ENCODE measurements around the gene ZNF85. TPM values are rescaled to one million over a fixed set of nuclear protein-coding genes. Genes with fewer than 3 reads are reported as not detected.

Gene ZNF85
- polyA plus RNA-seq (2013, experiment 1 of 2) = 22.7 TPM
- polyA plus RNA-seq (2013, experiment 2 of 2) = 23.0 TPM

DNA sequence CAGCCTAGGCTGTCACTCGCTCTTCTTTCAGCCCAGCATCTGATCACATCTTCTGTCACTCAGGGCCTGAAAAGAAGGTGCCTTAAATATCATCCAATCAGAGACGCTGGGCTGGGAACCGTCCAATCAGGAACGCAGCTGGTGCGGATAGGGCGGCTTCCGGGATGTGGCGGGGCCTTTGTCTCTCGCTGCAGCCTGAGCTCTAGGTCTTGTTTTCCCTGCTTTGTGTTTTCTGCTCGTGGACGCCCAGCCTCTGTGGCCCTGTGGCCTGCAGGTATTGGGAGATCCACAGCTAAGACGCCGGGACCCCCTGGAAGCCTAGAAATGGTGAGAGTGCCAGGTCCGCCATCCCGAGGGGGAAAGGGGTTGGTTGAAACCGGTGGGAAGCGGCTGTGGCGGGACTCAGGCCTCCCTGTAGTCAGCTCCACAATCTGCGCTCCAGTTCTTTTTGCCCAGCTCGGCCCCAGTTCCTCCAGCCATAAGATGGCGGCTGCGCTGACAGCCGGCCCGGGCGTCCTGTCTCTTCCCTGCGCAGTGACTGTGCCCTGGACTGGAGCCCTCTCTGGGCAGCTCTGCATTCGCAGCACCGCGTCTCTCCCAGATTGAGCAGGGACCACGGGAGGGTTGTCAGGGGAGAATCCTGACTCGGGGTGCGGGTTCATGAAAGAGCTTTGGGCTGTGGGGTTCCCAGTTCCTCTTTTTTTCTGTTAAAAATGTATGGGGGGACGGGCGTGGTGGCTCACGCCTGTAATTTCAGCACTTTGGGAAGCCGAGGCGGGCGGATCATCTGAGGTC is at the start of gene ZNF85:
Gene ZNF85 (plus strand): TSS at position 175 of the 795 bp plus-strand sequence. CDS start 150 bp downstream, at position 325.
- Histone ChIP-seq H4K8ac (ENCODE audit: low read depth, low read length) (no peak within 1 kb of the TSS), H3K27ac (replicated peaks; ENCODE audit: low read length) (peak within 1 kb of the TSS; percentile 97), H3K36me3 (replicated peaks in 1 of 2; ENCODE audit: control insufficient read depth in 2 of 2, insufficient read depth in 2 of 2, low read length in 2 of 2) (peaks cover 1 to 38% of the 10 kb centered on the region in 2 donors), H3K23ac (ENCODE audit: low read depth, low read length, poor library complexity) (peak within 1 kb of the TSS; percentile 81), H3K9ac (ENCODE audit: low read depth, low read length, poor library complexity) (peak within 1 kb of the TSS; percentile 90), H3K18ac (ENCODE audit: low read length) (peak within 1 kb of the TSS; percentile 97), H3K14ac (ENCODE audit: low read length) (peak within 1 kb of the TSS; percentile 99), H3K4ac (ENCODE audit: low read length) (no peak within 1 kb of the TSS), H3K4me1 (ENCODE audit: control insufficient read depth in 2 of 2, insufficient read depth in 1 of 2, low read depth in 1 of 2, low read length in 2 of 2) (no peaks in the 10 kb centered on the region), H2AK5ac (ENCODE audit: low read depth, low read length) (peak within 1 kb of the TSS; percentile 19), H2BK12ac (ENCODE audit: low read length) (no peak within 1 kb of the TSS), H3K79me1 (ENCODE audit: low read depth, low read length) (peaks cover 2% of the 10 kb centered on the region), H3K4me3 (ENCODE audit: low read length in 2 of 2) (peak within 1 kb of the TSS; percentile 78 to 93), H2BK5ac (ENCODE audit: low read length) (peak within 1 kb of the TSS; percentile 96), H2BK120ac (ENCODE audit: low read depth, low read length) (no peak within 1 kb of the TSS), H2AFZ (ENCODE audit: low read length) (peak within 1 kb of the TSS; percentile 89), H3K9me3 (replicated peaks in 1 of 2; ENCODE audit: control insufficient read depth in 2 of 2, insufficient read depth in 1 of 2, low read depth in 1 of 2, low read length in 2 of 2) (peaks cover 0 to 39% of the 10 kb centered on the region in 2 donors), H2BK15ac (ENCODE audit: low read length) (peak within 1 kb of the TSS; percentile 49), H3K27me3 (ENCODE audit: control insufficient read depth in 3 of 3, insufficient read depth in 3 of 3, low read depth in 1 of 3, low read length in 3 of 3) (no peaks in the 10 kb centered on the region), H4K91ac (ENCODE audit: low read depth, low read length, poor library complexity) (no peak within 1 kb of the TSS), H3K4me2 (ENCODE audit: insufficient read depth, low read length, poor library complexity, severe bottlenecking) (peak within 1 kb of the TSS; percentile 47)
- DNase-seq (ENCODE audit: low spot score) = peak; percentile 94
- no CpG with 5 or more reads among the region's 38 CpGs for WGBS, 2 donors (ENCODE audit: extremely low coverage in 2 of 2, insufficient read length in 2 of 2, insufficient replicate concordance in 1 of 2)

DNA sequence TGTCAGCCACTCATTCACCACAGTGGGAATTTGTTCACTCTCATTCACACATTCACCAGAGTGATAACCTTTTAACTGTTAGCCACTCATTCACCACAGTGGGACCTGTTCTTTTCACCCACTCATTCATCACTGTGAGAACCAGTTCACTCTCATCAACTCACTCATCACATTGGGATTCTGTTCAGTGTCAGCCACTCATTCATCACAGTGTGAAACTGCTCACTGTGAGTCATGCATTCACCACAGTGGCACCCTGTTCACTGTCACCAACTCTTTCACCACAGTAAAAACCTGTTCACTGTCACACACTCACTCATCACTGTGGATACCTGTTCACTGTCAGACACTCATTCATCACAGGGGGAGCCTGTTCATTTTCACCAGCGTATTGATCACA is 43.5 kb upstream of the ZNF85 start:
- Histone ChIP-seq H2BK12ac (ENCODE audit: low read length) (no peak overlapping the region), H3K23ac (ENCODE audit: low read depth, low read length, poor library complexity) (no peak overlapping the region), H3K4me3 (ENCODE audit: low read length in 2 of 2) (no peak overlapping the region), H3K4me2 (ENCODE audit: insufficient read depth, low read length, poor library complexity, severe bottlenecking) (no peak overlapping the region), H2BK5ac (ENCODE audit: low read length) (no peak overlapping the region), H3K4me1 (ENCODE audit: control insufficient read depth in 2 of 2, insufficient read depth in 1 of 2, low read depth in 1 of 2, low read length in 2 of 2) (no peaks in the 10 kb centered on the region), H3K18ac (ENCODE audit: low read length) (no peak overlapping the region), H3K36me3 (replicated peaks in 1 of 2; ENCODE audit: control insufficient read depth in 2 of 2, insufficient read depth in 2 of 2, low read length in 2 of 2) (no peaks in the 10 kb centered on the region), H2AFZ (ENCODE audit: low read length) (no peak overlapping the region), H3K9me3 (replicated peaks in 1 of 2; ENCODE audit: control insufficient read depth in 2 of 2, insufficient read depth in 1 of 2, low read depth in 1 of 2, low read length in 2 of 2) (peaks cover 0 to 42% of the 10 kb centered on the region in 2 donors), H3K27me3 (ENCODE audit: control insufficient read depth in 3 of 3, insufficient read depth in 3 of 3, low read depth in 1 of 3, low read length in 3 of 3) (no peaks in the 10 kb centered on the region), H3K14ac (ENCODE audit: low read length) (no peak overlapping the region), H3K4ac (ENCODE audit: low read length) (no peak overlapping the region), H3K27ac (replicated peaks; ENCODE audit: low read length) (no peak overlapping the region), H4K8ac (ENCODE audit: low read depth, low read length) (no peak overlapping the region), H3K79me1 (ENCODE audit: low read depth, low read length) (no peaks in the 10 kb centered on the region), H2BK120ac (ENCODE audit: low read depth, low read length) (no peak overlapping the region), H2AK5ac (ENCODE audit: low read depth, low read length) (no peak overlapping the region), H2BK15ac (ENCODE audit: low read length) (no peak overlapping the region), H4K91ac (ENCODE audit: low read depth, low read length, poor library complexity) (no peak overlapping the region), H3K9ac (ENCODE audit: low read depth, low read length, poor library complexity) (no peak overlapping the region)
- no peak for DNase-seq (ENCODE audit: low spot score)
- no CpG with 5 or more reads among the region's 1 CpG for WGBS, 2 donors (ENCODE audit: extremely low coverage in 2 of 2, insufficient read length in 2 of 2, insufficient replicate concordance in 1 of 2)

DNA sequence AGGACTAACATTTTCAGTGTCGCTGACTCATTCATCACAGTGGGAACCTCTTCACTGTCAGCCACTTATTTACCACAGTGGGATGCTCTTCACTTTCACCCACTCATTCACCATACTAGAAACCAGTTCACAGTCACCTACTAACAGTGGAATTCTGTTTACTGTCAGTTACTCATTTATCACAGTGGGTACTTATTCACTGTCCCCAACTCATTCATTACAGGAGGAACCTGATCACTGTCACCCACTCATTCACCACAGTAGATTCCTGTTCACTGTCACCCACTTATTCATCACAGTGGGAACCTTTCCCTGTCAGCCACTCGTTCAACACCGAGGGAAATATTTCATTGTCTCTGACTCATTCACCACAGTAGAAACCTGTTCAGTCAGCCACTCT is 10.1 kb upstream of the ZNF85 start:
- Histone ChIP-seq H2AK5ac (ENCODE audit: low read depth, low read length) (no peak overlapping the region), H2AFZ (ENCODE audit: low read length) (no peak overlapping the region), H3K4me3 (ENCODE audit: low read length in 2 of 2) (no peak overlapping the region), H3K27ac (replicated peaks; ENCODE audit: low read length) (no peak overlapping the region), H2BK120ac (ENCODE audit: low read depth, low read length) (no peak overlapping the region), H2BK12ac (ENCODE audit: low read length) (no peak overlapping the region), H3K27me3 (ENCODE audit: control insufficient read depth in 3 of 3, insufficient read depth in 3 of 3, low read depth in 1 of 3, low read length in 3 of 3) (no peaks in the 10 kb centered on the region), H4K8ac (ENCODE audit: low read depth, low read length) (no peak overlapping the region), H3K4me2 (ENCODE audit: insufficient read depth, low read length, poor library complexity, severe bottlenecking) (no peak overlapping the region), H2BK15ac (ENCODE audit: low read length) (no peak overlapping the region), H3K4me1 (ENCODE audit: control insufficient read depth in 2 of 2, insufficient read depth in 1 of 2, low read depth in 1 of 2, low read length in 2 of 2) (no peaks in the 10 kb centered on the region), H3K9ac (ENCODE audit: low read depth, low read length, poor library complexity) (no peak overlapping the region), H3K18ac (ENCODE audit: low read length) (no peak overlapping the region), H3K23ac (ENCODE audit: low read depth, low read length, poor library complexity) (no peak overlapping the region), H3K36me3 (replicated peaks in 1 of 2; ENCODE audit: control insufficient read depth in 2 of 2, insufficient read depth in 2 of 2, low read length in 2 of 2) (no peaks in the 10 kb centered on the region), H3K9me3 (replicated peaks in 1 of 2; ENCODE audit: control insufficient read depth in 2 of 2, insufficient read depth in 1 of 2, low read depth in 1 of 2, low read length in 2 of 2) (peaks cover 0 to 19% of the 10 kb centered on the region in 2 donors), H3K4ac (ENCODE audit: low read length) (no peak overlapping the region), H2BK5ac (ENCODE audit: low read length) (no peak overlapping the region), H3K79me1 (ENCODE audit: low read depth, low read length) (no peaks in the 10 kb centered on the region), H4K91ac (ENCODE audit: low read depth, low read length, poor library complexity) (no peak overlapping the region), H3K14ac (ENCODE audit: low read length) (no peak overlapping the region)
- WGBS, 2 donors (ENCODE audit: extremely low coverage in 2 of 2, insufficient read length in 2 of 2, insufficient replicate concordance in 1 of 2) = no CpG with 5 or more reads among the region's 3 CpGs
- no peak for DNase-seq (ENCODE audit: low spot score)

GRCh38 chr19:20925481-20925880 is 2.4 kb downstream of the ZNF85 start:
- H2BK120ac ChIP-seq (ENCODE audit: low read depth, low read length) = no peak overlapping the region
- no peak overlapping the region for H3K14ac ChIP-seq (ENCODE audit: low read length)
- no peak for DNase-seq (ENCODE audit: low spot score)
- no peak overlapping the region for H3K23ac ChIP-seq (ENCODE audit: low read depth, low read length, poor library complexity)
- no peak overlapping the region for H2BK5ac ChIP-seq (ENCODE audit: low read length)
- no peak overlapping the region for H3K4me2 ChIP-seq (ENCODE audit: insufficient read depth, low read length, poor library complexity, severe bottlenecking)
- no peak overlapping the region for H2BK15ac ChIP-seq (ENCODE audit: low read length)
- peaks cover 0 to 61% of the 10 kb centered on the region in 2 donors for H3K9me3 ChIP-seq (replicated peaks in 1 of 2; ENCODE audit: control insufficient read depth in 2 of 2, insufficient read depth in 1 of 2, low read depth in 1 of 2, low read length in 2 of 2)
- no peak overlapping the region for H3K27ac ChIP-seq (replicated peaks; ENCODE audit: low read length)
- H3K4me1 ChIP-seq (ENCODE audit: control insufficient read depth in 2 of 2, insufficient read depth in 1 of 2, low read depth in 1 of 2, low read length in 2 of 2) = no peaks in the 10 kb centered on the region
- no peak overlapping the region for H2AFZ ChIP-seq (ENCODE audit: low read length)
- no peaks in the 10 kb centered on the region for H3K27me3 ChIP-seq (ENCODE audit: control insufficient read depth in 3 of 3, insufficient read depth in 3 of 3, low read depth in 1 of 3, low read length in 3 of 3)
- H3K4me3 ChIP-seq (ENCODE audit: low read length in 2 of 2) = no peak overlapping the region
- peaks cover 5 to 58% of the 10 kb centered on the region in 2 donors for H3K36me3 ChIP-seq (replicated peaks in 1 of 2; ENCODE audit: control insufficient read depth in 2 of 2, insufficient read depth in 2 of 2, low read length in 2 of 2)
- H4K8ac ChIP-seq (ENCODE audit: low read depth, low read length) = no peak overlapping the region
- H3K79me1 ChIP-seq (ENCODE audit: low read depth, low read length) = peaks cover 2% of the 10 kb centered on the region
- no peak overlapping the region for H3K4ac ChIP-seq (ENCODE audit: low read length)
- no peak overlapping the region for H3K9ac ChIP-seq (ENCODE audit: low read depth, low read length, poor library complexity)
- H4K91ac ChIP-seq (ENCODE audit: low read depth, low read length, poor library complexity) = no peak overlapping the region
- H2BK12ac ChIP-seq (ENCODE audit: low read length) = no peak overlapping the region
- no CpG with 5 or more reads among the region's 2 CpGs for WGBS, 2 donors (ENCODE audit: extremely low coverage in 2 of 2, insufficient read length in 2 of 2, insufficient replicate concordance in 1 of 2)
- no peak overlapping the region for H2AK5ac ChIP-seq (ENCODE audit: low read depth, low read length)
- no peak overlapping the region for H3K18ac ChIP-seq (ENCODE audit: low read length)
